ENCODE measurements around the gene ARHGAP24.

ARHGAP24 gene

DNA sequence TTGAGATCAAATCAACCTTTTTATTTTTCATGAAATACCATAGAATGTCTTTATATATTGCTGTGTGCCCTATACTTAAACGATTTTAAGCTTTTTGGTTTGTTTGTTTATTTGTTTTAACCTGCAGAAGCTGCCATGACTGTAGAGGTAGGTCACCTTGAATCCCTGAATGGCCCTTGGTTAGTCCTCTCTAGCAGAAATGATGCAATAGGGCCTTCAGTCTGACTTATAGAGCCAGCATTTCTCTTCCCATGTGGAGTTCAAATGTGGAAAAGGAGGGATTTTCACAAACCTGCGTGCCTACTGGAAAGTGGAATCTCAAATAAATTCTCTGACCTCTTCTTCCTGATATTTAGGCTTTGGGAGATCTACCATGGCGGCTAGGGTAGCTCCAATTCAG lies 557.0 kb downstream of the ARHGAP24 start:
- no peak overlapping the region for H3K4me3 ChIP-seq (ENCODE audit: low read depth in 1 of 2, low read length in 1 of 2)
- H3K27me3 ChIP-seq: no peaks in the 10 kb centered on the region
- TF ChIP-seq, protein P1, sequence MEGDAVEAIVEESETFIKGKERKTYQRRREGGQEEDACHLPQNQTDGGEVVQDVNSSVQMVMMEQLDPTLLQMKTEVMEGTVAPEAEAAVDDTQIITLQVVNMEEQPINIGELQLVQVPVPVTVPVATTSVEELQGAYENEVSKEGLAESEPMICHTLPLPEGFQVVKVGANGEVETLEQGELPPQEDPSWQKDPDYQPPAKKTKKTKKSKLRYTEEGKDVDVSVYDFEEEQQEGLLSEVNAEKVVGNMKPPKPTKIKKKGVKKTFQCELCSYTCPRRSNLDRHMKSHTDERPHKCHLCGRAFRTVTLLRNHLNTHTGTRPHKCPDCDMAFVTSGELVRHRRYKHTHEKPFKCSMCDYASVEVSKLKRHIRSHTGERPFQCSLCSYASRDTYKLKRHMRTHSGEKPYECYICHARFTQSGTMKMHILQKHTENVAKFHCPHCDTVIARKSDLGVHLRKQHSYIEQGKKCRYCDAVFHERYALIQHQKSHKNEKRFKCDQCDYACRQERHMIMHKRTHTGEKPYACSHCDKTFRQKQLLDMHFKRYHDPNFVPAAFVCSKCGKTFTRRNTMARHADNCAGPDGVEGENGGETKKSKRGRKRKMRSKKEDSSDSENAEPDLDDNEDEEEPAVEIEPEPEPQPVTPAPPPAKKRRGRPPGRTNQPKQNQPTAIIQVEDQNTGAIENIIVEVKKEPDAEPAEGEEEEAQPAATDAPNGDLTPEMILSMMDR (IDR thresholded peaks at IDR 0.05): no peak
- H3K27ac ChIP-seq: no peak overlapping the region
- H3K4me1 ChIP-seq (ENCODE audit: control insufficient read depth in 1 of 2, insufficient read depth in 1 of 2, low read depth in 1 of 2, low read length in 1 of 2): peaks cover 14 to 29% of the 10 kb centered on the region in 2 experiments
- H3K9me3 ChIP-seq: no peaks in the 10 kb centered on the region
- H3K36me3 ChIP-seq: no peaks in the 10 kb centered on the region

GRCh38 chr4:86032476-86033022 lies 557.6 kb downstream of the ARHGAP24 start:
- TF ChIP-seq, protein P1 (IDR thresholded peaks at IDR 0.05): no peak
- H3K27me3 ChIP-seq: no peaks in the 10 kb centered on the region
- H3K9me3 ChIP-seq: no peaks in the 10 kb centered on the region
- no peaks in the 10 kb centered on the region for H3K36me3 ChIP-seq
- peak overlapping the region in 1 of 2 experiments; percentile 1 for H3K4me3 ChIP-seq (ENCODE audit: low read depth in 1 of 2, low read length in 1 of 2)
- no peak overlapping the region for H3K27ac ChIP-seq
- H3K4me1 ChIP-seq (ENCODE audit: control insufficient read depth in 1 of 2, insufficient read depth in 1 of 2, low read depth in 1 of 2, low read length in 1 of 2): peaks cover 14 to 29% of the 10 kb centered on the region in 2 experiments

GRCh38 chr4:86033171-86033570 lies 558.2 kb downstream of the ARHGAP24 start:
- Histone ChIP-seq H3K27ac (no peak overlapping the region), H3K4me3 (ENCODE audit: low read depth in 1 of 2, low read length in 1 of 2) (peak overlapping the region in 1 of 2 experiments; percentile 1), H3K27me3 (no peaks in the 10 kb centered on the region), H3K4me1 (ENCODE audit: control insufficient read depth in 1 of 2, insufficient read depth in 1 of 2, low read depth in 1 of 2, low read length in 1 of 2) (peaks cover 14 to 29% of the 10 kb centered on the region in 2 experiments), H3K9me3 (no peaks in the 10 kb centered on the region), H3K36me3 (no peaks in the 10 kb centered on the region)
- TF ChIP-seq, protein P1 (IDR thresholded peaks at IDR 0.05): no peak

DNA sequence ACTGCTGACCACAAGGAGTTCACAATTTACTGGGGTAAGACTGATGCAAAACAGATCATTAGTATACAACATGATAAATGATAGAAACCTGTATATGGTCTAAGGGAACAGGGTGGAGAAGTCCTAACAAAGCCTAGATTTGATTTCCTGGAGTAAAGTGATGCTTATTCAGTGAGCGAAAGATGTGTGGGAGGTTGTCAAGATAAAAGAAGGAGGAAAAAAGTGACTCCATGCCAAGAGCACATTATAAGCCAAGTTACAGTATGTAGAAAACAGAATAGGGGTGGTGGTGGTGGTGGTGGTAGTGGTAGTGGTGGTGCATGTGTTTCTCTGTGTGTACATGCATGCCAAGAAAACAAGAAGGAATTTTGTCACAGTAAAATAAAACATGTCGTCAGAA lies 559.7 kb downstream of the ARHGAP24 start:
- no peaks in the 10 kb centered on the region for H3K36me3 ChIP-seq
- no peak overlapping the region for H3K27ac ChIP-seq
- H3K27me3 ChIP-seq: no peaks in the 10 kb centered on the region
- no peak overlapping the region for H3K4me3 ChIP-seq (ENCODE audit: low read depth in 1 of 2, low read length in 1 of 2)
- TF ChIP-seq, protein P1 (IDR thresholded peaks at IDR 0.05): no peak
- peaks cover 14 to 29% of the 10 kb centered on the region in 2 experiments for H3K4me1 ChIP-seq (ENCODE audit: control insufficient read depth in 1 of 2, insufficient read depth in 1 of 2, low read depth in 1 of 2, low read length in 1 of 2)
- H3K9me3 ChIP-seq: no peaks in the 10 kb centered on the region

GRCh38 chr4:86035688-86036087 lies 560.7 kb downstream of the ARHGAP24 start:
- H3K36me3 ChIP-seq: no peaks in the 10 kb centered on the region
- TF ChIP-seq, protein P1 (IDR thresholded peaks at IDR 0.05): no peak
- peaks cover 14 to 29% of the 10 kb centered on the region in 2 experiments for H3K4me1 ChIP-seq (ENCODE audit: control insufficient read depth in 1 of 2, insufficient read depth in 1 of 2, low read depth in 1 of 2, low read length in 1 of 2)
- no peaks in the 10 kb centered on the region for H3K9me3 ChIP-seq
- no peak overlapping the region for H3K27ac ChIP-seq
- H3K27me3 ChIP-seq: no peaks in the 10 kb centered on the region
- no peak overlapping the region for H3K4me3 ChIP-seq (ENCODE audit: low read depth in 1 of 2, low read length in 1 of 2)

All from neutrophil (primary cell).